T-helper 1 cell (primary cell): ENCODE data around the gene ARID4B.
A peak's percentile ranks its signal among the peaks of the same experiment; 100 is the strongest.
"Not testable (repeated sequence)": the region's sequence is repeated elsewhere in the genome, so short reads cannot be mapped to it uniquely, and the experiment has no call there.

Experiments
- DNase-seq, 5 donors: peaks; one replicate each; pipeline ENCODE4 v3.0.0-alpha.2; 2012 to 2020

The ARID4B gene

GRCh38 chr1:235159284-235159683, 168.7 kb downstream of the ARID4B start:
- not testable (repeated sequence) for DNase-seq

- no peak for DNase-seq
Measured at GRCh38 chr1:235158680-235159079, 169.3 kb downstream of the ARID4B start.

- DNase-seq, result no peak
Measured at GRCh38 chr1:235157150-235157549, 170.8 kb downstream of the ARID4B start.

- no peak for DNase-seq
Measured at GRCh38 chr1:235156740-235157139, 171.2 kb downstream of the ARID4B start.

GRCh38 chr1:235156265-235156664, 171.7 kb downstream of the ARID4B start:
- no peak for DNase-seq

GRCh38 chr1:235152235-235152634, 175.7 kb downstream of the ARID4B start:
- DNase-seq, result no peak

- DNase-seq, result no peak
Measured at GRCh38 chr1:235151033-235151432, 176.9 kb downstream of the ARID4B start.

GRCh38 chr1:235149824-235150223, 178.2 kb downstream of the ARID4B start:
- no peak for DNase-seq

- DNase-seq, result no peak
Measured at GRCh38 chr1:235147269-235147668, 180.7 kb downstream of the ARID4B start.

GRCh38 chr1:235145639-235146038, 182.3 kb downstream of the ARID4B start:
- no peak for DNase-seq

- no peak for DNase-seq
Measured at GRCh38 chr1:235142991-235143390, 185.0 kb downstream of the ARID4B start.

- no peak for DNase-seq
Measured at GRCh38 chr1:235139315-235139714, 188.7 kb downstream of the ARID4B start.

GRCh38 chr1:235138821-235139220, 189.2 kb downstream of the ARID4B start:
- no peak for DNase-seq

- DNase-seq, result no peak
Measured at GRCh38 chr1:235136111-235136510, 191.9 kb downstream of the ARID4B start.

- no peak for DNase-seq
Measured at GRCh38 chr1:235134171-235134570, 193.8 kb downstream of the ARID4B start.

- no peak for DNase-seq
Measured at GRCh38 chr1:235133086-235133485, 194.9 kb downstream of the ARID4B start.

GRCh38 chr1:235131961-235132360, 196.0 kb downstream of the ARID4B start:
- DNase-seq, result no peak

GRCh38 chr1:235130766-235131270, 197.2 kb downstream of the ARID4B start:
- no peak for DNase-seq

GRCh38 chr1:235129774-235130570, 198.0 kb downstream of the ARID4B start:
- DNase-seq, result no peak

- DNase-seq, result peak; percentile 90 to 98 (median 93)
Measured at GRCh38 chr1:235128456-235129328, 199.3 kb downstream of the ARID4B start, which contains the start of gene TOMM20. TSS of gene TOMM20 (minus strand) at chr1:235128837. CDS start at chr1:235128715, 122 bp downstream.

GRCh38 chr1:235127732-235128455, 200.1 kb downstream of the ARID4B start:
- DNase-seq, result no peak

- DNase-seq, result no peak
Measured at GRCh38 chr1:235127203-235127602, 200.8 kb downstream of the ARID4B start.

- DNase-seq, result no peak
Measured at GRCh38 chr1:235124665-235125064, 203.3 kb downstream of the ARID4B start.
